ENCODE data around the gene TUFT1. TPM values are rescaled to one million over a fixed set of nuclear protein-coding genes. Genes with fewer than 3 reads are reported as not detected.
"Not testable (repeated sequence)": the region's sequence is repeated elsewhere in the genome, so short reads cannot be mapped to it uniquely, and the experiment has no call there.

The TUFT1 gene
- total and polyA plus RNA-seq, 8 donors: 5.6 to 16.8 (median 8.6) TPM

DNA sequence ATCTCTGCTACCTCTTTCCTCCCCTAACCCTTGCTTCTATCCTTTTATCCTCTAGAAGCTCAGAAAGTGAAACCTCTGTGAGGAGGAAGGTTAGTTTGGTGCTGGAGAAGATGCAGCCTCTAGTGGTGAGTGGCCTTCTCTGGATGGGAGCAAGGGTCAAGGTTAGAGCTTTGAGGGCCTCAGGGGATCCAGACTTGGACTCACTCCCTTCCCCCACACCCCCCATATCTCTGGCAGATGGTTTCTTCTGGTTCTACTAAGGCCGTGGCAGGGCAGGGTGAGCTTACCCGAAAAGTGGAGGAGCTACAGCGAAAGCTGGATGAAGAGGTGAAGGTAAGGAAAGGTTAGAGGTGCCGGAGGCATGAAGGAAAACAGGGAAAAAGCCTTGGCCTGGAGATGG lies 19.8 kb upstream of the TUFT1 start:
- H3K4me1 ChIP-seq: peaks cover 0 to 3% of the 10 kb centered on the region in 2 donors
- TF ChIP-seq, protein P1, sequence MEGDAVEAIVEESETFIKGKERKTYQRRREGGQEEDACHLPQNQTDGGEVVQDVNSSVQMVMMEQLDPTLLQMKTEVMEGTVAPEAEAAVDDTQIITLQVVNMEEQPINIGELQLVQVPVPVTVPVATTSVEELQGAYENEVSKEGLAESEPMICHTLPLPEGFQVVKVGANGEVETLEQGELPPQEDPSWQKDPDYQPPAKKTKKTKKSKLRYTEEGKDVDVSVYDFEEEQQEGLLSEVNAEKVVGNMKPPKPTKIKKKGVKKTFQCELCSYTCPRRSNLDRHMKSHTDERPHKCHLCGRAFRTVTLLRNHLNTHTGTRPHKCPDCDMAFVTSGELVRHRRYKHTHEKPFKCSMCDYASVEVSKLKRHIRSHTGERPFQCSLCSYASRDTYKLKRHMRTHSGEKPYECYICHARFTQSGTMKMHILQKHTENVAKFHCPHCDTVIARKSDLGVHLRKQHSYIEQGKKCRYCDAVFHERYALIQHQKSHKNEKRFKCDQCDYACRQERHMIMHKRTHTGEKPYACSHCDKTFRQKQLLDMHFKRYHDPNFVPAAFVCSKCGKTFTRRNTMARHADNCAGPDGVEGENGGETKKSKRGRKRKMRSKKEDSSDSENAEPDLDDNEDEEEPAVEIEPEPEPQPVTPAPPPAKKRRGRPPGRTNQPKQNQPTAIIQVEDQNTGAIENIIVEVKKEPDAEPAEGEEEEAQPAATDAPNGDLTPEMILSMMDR (IDR thresholded peaks at IDR 0.05): no peak
- peak; percentile 13 for ATAC-seq

DNA sequence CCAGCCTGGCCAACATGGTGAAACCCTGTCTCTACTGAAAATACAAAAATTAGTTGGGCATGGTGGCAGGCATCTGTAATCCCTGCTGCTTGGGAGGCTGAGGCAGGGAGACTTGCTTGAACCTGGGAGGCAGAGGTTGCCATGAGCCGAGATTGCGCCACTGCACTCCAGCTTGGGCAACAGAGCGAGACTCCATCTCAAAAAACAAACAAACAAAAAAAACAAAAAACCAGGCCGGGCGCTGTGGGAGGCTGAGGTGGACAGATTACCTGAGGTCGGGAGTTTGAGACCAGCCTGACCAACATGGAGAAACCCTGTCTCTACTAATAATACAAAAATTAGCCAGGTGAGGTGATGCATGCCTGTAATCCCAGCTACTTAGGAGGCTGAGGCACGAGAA lies 17.7 kb upstream of the TUFT1 start:
- H3K36me3 ChIP-seq: peaks cover 0 to 22% of the 10 kb centered on the region in 2 donors
- H3K27ac ChIP-seq; H3K27me3 ChIP-seq; DNase-seq; intact Hi-C loops (cut with DNase I); H3K9me3 ChIP-seq; H3K4me3 ChIP-seq; H3K4me1 ChIP-seq; ATAC-seq: not testable (repeated sequence)

More for the DNA sequence above, 19.8 kb upstream of the TUFT1 start:
- Histone ChIP-seq H3K27ac (peak overlapping the region in 1 of 2 donors; percentile 46), H3K27me3 (no peaks in the 10 kb centered on the region), H3K4me3 (no peak overlapping the region), H3K36me3 (peaks cover 0 to 17% of the 10 kb centered on the region in 2 donors), H3K9me3 (no peaks in the 10 kb centered on the region)
- no peak for DNase-seq
- intact Hi-C loops (cut with DNase I): no loop called here

DNA sequence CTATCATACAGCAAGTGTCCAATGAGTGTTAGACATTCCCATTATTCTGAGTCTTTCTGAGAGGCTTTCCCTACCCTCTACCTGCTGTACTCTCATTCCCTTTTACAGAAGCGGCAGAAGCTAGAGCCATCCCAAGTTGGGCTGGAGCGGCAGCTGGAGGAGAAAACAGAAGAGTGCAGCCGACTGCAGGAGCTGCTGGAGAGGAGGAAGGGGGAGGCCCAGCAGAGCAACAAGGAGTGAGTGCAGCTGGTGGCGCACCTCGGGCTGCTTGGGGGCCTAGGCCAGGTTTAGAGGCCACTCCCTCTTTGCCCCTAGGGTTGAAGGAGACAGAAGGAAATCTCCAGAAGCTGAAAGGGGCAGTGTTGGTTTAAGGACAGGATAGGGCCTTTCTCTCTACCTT lies 16.8 kb upstream of the TUFT1 start:
- intact Hi-C loops (cut with DNase I): no loop called here
- no peaks in the 10 kb centered on the region for H3K27me3 ChIP-seq
- TF ChIP-seq, protein P1 (IDR thresholded peaks at IDR 0.05): no peak

DNA sequence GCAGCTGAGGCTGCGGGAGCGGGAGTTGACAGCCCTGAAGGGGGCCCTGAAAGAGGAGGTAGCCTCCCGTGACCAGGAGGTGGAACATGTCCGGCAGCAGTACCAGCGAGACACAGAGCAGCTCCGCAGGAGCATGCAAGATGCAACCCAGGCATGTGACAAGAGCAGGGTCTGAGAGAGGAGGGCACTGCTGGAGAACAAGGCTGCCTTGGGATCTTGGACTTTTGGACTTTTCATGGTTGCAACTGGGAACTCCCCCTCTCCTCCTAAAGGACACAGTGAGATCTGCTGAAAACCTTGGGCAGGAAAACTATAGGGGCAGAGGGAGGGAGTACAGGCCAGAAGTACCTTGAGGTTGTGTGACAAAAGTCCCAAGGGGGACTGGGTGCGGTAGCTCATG lies 15.4 kb upstream of the TUFT1 start:
- Histone ChIP-seq H3K4me3 (no peak overlapping the region), H3K4me1 (no peaks in the 10 kb centered on the region), H3K27me3 (no peaks in the 10 kb centered on the region), H3K36me3 (peaks cover 0 to 15% of the 10 kb centered on the region in 2 donors), H3K27ac (no peak overlapping the region), H3K9me3 (no peaks in the 10 kb centered on the region)
- ATAC-seq (no peak), DNase-seq (no peak)
- TF ChIP-seq, protein P1 (IDR thresholded peaks at IDR 0.05): no peak
- intact Hi-C loops (cut with DNase I): no loop called here

More for the DNA sequence above, 16.8 kb upstream of the TUFT1 start:
- Histone ChIP-seq H3K9me3 (no peaks in the 10 kb centered on the region), H3K27ac (no peak overlapping the region), H3K36me3 (peaks cover 0 to 22% of the 10 kb centered on the region in 2 donors), H3K4me1 (no peaks in the 10 kb centered on the region), H3K4me3 (no peak overlapping the region)
- DNase-seq: no peak
- no peak for ATAC-seq

DNA sequence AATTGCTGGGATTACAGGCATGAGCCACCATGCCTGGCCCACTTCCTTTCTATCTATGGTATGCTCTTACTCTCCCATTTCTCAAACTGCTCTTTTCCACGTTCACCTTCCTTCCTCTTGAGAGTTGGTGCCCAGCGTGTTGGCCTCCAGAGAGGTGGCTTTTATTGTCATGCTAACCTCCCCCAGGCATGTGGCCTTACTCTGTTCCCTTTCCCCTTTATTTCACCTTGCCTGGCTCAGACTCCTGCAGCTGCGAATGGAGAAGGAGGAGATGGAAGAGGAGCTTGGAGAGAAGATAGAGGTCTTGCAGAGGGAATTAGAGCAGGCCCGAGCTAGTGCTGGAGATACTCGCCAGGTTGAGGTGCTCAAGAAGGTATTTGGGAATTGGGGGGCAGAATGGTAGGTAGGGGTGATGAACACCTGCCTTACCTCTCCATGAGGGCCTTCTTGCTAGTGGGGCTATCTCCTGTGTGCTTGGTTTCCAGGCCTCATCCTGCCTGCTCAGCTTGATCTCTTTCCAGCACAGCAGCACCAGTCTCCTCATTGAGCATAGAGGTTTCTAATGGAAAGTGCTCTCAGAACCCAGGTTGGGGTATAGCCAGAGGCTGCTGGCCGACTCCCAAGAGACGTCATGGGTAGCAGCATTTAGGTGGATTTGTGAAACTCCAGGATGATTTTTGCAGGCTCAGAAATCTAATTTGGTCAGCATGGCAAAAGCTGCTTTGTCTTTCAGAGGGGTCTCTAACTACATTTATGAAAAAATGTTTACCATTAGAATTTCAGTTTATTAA lies 13.2 kb upstream of the TUFT1 start:
- H3K4me1 ChIP-seq: no peaks in the 10 kb centered on the region
- H3K36me3 ChIP-seq: peaks cover 0 to 15% of the 10 kb centered on the region in 2 donors
- TF ChIP-seq, protein P1 (IDR thresholded peaks at IDR 0.05): no peak
- intact Hi-C loops (cut with DNase I): no loop called here
- H3K27ac ChIP-seq: no peak overlapping the region
- ATAC-seq (no peak), DNase-seq (no peak)
- no peak overlapping the region for H3K4me3 ChIP-seq
- H3K27me3 ChIP-seq: no peaks in the 10 kb centered on the region
- H3K9me3 ChIP-seq: no peaks in the 10 kb centered on the region

Data from left lung (tissue), 10 donors.